Measurements from ENCODE around the gene RBM5. TPM values are rescaled to one million over a fixed set of nuclear protein-coding genes. Genes with fewer than 3 reads are reported as not detected.

Gene RBM5
- polyA plus RNA-seq (73.8 to 167 TPM (median 127 TPM) in 3 replicates), polyA minus RNA-seq (80.8 to 241 TPM (median 153 TPM) in 3 replicates)
- 346 TPM for polyA plus RNA-seq (2011; ENCODE audit: low read depth)
- 37.0 and 38.9 TPM in 2 replicates for polyA plus RNA-seq (2011; cell fraction: cytosol; rRNA removed)
- polyA plus RNA-seq (2011; cell fraction: nucleus; rRNA removed): 296 and 383 TPM in 2 replicates
- 62.4 and 64.9 TPM in 2 replicates for polyA plus RNA-seq (2012; ENCODE audit: low replicate concordance)
- 33.6 TPM for polyA minus RNA-seq (2011; cell fraction: cytosol; rRNA and poly(A)+ RNA removed)
- polyA minus RNA-seq (2011; cell fraction: nucleus; rRNA and poly(A)+ RNA removed): 104 and 170 TPM in 2 replicates

GRCh38 chr3:50088725-50089608 is at the start of gene RBM5:
RBM5 (plus strand) TSS chr3:50088919; CDS start chr3:50090435, 1,516 bp downstream.
- TF ChIP-seq CTCF (optimal IDR thresholded peaks at IDR 0.05 in 1 of 3, IDR thresholded peaks at IDR 0.05 in 1 of 3, conservative IDR thresholded peaks at IDR 0.05 in 1 of 3; ENCODE audit: extremely low read depth in 1 of 3, insufficient read depth in 2 of 3, low read length in 3 of 3) (no peak), EZH2 (IDR thresholded peaks at IDR 0.05; ENCODE audit: low read length) (no peak)
- no peaks in the 10 kb centered on the region for H4K20me1 ChIP-seq (ENCODE audit: control insufficient read depth, extremely low read depth, insufficient read depth, low read length)
- DNase-seq (ENCODE audit: low read depth, low spot score) (peak; percentile 38), FAIRE-seq (peak; percentile 89)
- H3K27me3 ChIP-seq (ENCODE audit: control insufficient read depth, extremely low read depth, insufficient read depth, low read length): no peaks in the 10 kb centered on the region
- H3K4me2 ChIP-seq (ENCODE audit: control insufficient read depth, extremely low read depth, insufficient read depth, low read depth, low read length): peak within 1 kb of the TSS; percentile 94
- peaks cover 41% of the 10 kb centered on the region for H3K79me2 ChIP-seq (ENCODE audit: control insufficient read depth, insufficient read depth, low read length)
- H2AFZ ChIP-seq (ENCODE audit: control insufficient read depth, low read length): peak within 1 kb of the TSS; percentile 96
- no peaks in the 10 kb centered on the region for H3K9me3 ChIP-seq (ENCODE audit: control insufficient read depth, low read depth, low read length)
- no peaks in the 10 kb centered on the region for H3K9me1 ChIP-seq (ENCODE audit: control insufficient read depth, extremely low read depth, insufficient read depth, low read length)
- dilution Hi-C loops (cut with MboI; ENCODE audit: extremely low pct_ligation_motif_present, low sequenced_read_pairs): no loop called here
- H3K36me3 ChIP-seq (ENCODE audit: control insufficient read depth in 2 of 2, extremely low read depth in 1 of 2, insufficient read depth in 2 of 2, low read length in 2 of 2): peaks cover 22 to 26% of the 10 kb centered on the region in 2 experiments
- peak within 1 kb of the TSS; percentile 100 for H3K9ac ChIP-seq (ENCODE audit: control insufficient read depth, extremely low read depth, insufficient read depth, low read length)
- peaks cover 14% of the 10 kb centered on the region for H3K4me1 ChIP-seq (ENCODE audit: control insufficient read depth, extremely low read depth, insufficient read depth, low read length)
- peak within 1 kb of the TSS; percentile 99 for H3K27ac ChIP-seq (ENCODE audit: control insufficient read depth, insufficient read depth, low read length)
- H3K4me3 ChIP-seq (ENCODE audit: control insufficient read depth in 2 of 3, extremely low read depth in 1 of 3, insufficient read depth in 2 of 3, low read depth in 1 of 3, low read length in 3 of 3): peak within 1 kb of the TSS; percentile 78 to 99 (median 99)

GRCh38 chr3:50044976-50045375 is 43.7 kb upstream of the RBM5 start:
- dilution Hi-C loops (cut with MboI; ENCODE audit: extremely low pct_ligation_motif_present, low sequenced_read_pairs): no loop called here
- Histone ChIP-seq H3K4me1 (ENCODE audit: control insufficient read depth, extremely low read depth, insufficient read depth, low read length) (no peaks in the 10 kb centered on the region), H3K36me3 (ENCODE audit: control insufficient read depth in 2 of 2, extremely low read depth in 1 of 2, insufficient read depth in 2 of 2, low read length in 2 of 2) (peaks cover 9 to 10% of the 10 kb centered on the region in 2 experiments), H3K9ac (ENCODE audit: control insufficient read depth, extremely low read depth, insufficient read depth, low read length) (no peak overlapping the region), H2AFZ (ENCODE audit: control insufficient read depth, low read length) (no peak overlapping the region), H3K79me2 (ENCODE audit: control insufficient read depth, insufficient read depth, low read length) (no peaks in the 10 kb centered on the region), H3K9me3 (ENCODE audit: control insufficient read depth, low read depth, low read length) (no peaks in the 10 kb centered on the region), H3K4me3 (ENCODE audit: control insufficient read depth in 2 of 3, extremely low read depth in 1 of 3, insufficient read depth in 2 of 3, low read depth in 1 of 3, low read length in 3 of 3) (no peak overlapping the region), H3K27me3 (ENCODE audit: control insufficient read depth, extremely low read depth, insufficient read depth, low read length) (no peaks in the 10 kb centered on the region), H3K27ac (ENCODE audit: control insufficient read depth, insufficient read depth, low read length) (no peak overlapping the region), H3K4me2 (ENCODE audit: control insufficient read depth, extremely low read depth, insufficient read depth, low read depth, low read length) (no peak overlapping the region), H3K9me1 (ENCODE audit: control insufficient read depth, extremely low read depth, insufficient read depth, low read length) (no peaks in the 10 kb centered on the region), H4K20me1 (ENCODE audit: control insufficient read depth, extremely low read depth, insufficient read depth, low read length) (no peaks in the 10 kb centered on the region)
- FAIRE-seq: no peak
- DNase-seq (ENCODE audit: low read depth, low spot score): no peak
- no peak for TF ChIP-seq EZH2 (IDR thresholded peaks at IDR 0.05; ENCODE audit: low read length)
- TF ChIP-seq CTCF (optimal IDR thresholded peaks at IDR 0.05 in 1 of 3, IDR thresholded peaks at IDR 0.05 in 1 of 3, conservative IDR thresholded peaks at IDR 0.05 in 1 of 3; ENCODE audit: extremely low read depth in 1 of 3, insufficient read depth in 2 of 3, low read length in 3 of 3): no peak

Measured in keratinocyte (primary cell).